Calu3 (cell line): ENCODE measurements around the gene MOGAT3. TPM values are rescaled to one million over a fixed set of nuclear protein-coding genes. Genes with fewer than 3 reads are reported as not detected.

Experiments
- BruUV-seq: library from RNA; stranded (reverse); fragments of 400-500 nt; replicated peaks from 2 replicates; lab custom pipeline; 2021; lab: Mats Ljungman, UMichigan
- CTCF ChIA-PET: fragments of 300-600 bp; sonication (Branson Sonifier 250); formaldehyde crosslinking; loops from one replicate; lab custom pipeline; 2022; ENCODE audit warnings: antibody characterized with exemption; lab: Charles Lee
- DNase-seq: peaks from one replicate; pipeline ENCODE4 v3.0.0; 2022
- H3K27ac Mint-ChIP-seq: one replicate; pipeline ENCODE4 v1.8.0; 2022; ENCODE audit warnings: mixed read lengths; ENCODE audit not compliant: unreplicated experiment
- H3K27me3 Mint-ChIP-seq: one replicate; pipeline ENCODE4 v1.8.0; 2022; ENCODE audit warnings: mixed read lengths; ENCODE audit not compliant: unreplicated experiment
- H3K36me3 Mint-ChIP-seq: one replicate; pipeline ENCODE4 v1.8.0; 2022; ENCODE audit warnings: mild to moderate bottlenecking, moderate library complexity, mixed read lengths; ENCODE audit not compliant: insufficient read depth, unreplicated experiment
- H3K4me1 Mint-ChIP-seq: one replicate; pipeline ENCODE4 v1.8.0; 2022; ENCODE audit warnings: mild to moderate bottlenecking, low read depth, mixed read lengths; ENCODE audit not compliant: unreplicated experiment
- H3K4me3 Mint-ChIP-seq: one replicate; pipeline ENCODE4 v1.8.0; 2022; ENCODE audit warnings: mild to moderate bottlenecking, low read depth, moderate library complexity, mixed read lengths; ENCODE audit not compliant: unreplicated experiment
- H3K9me3 Mint-ChIP-seq: one replicate; pipeline ENCODE4 v1.8.0; 2022; ENCODE audit warnings: low read depth, mixed read lengths; ENCODE audit not compliant: unreplicated experiment
- CTCF ChIP-seq: fragments of 200-600 bp; IDR thresholded peaks from one replicate; pipeline ENCODE4 v1.8.0; 2022; ENCODE audit warnings: antibody characterized with exemption; ENCODE audit not compliant: unreplicated experiment
- intact Hi-C: fragments of 100-400 bp; cut with micrococcal nuclease; formaldehyde crosslinking; loops from one replicate; pipeline ENCODE4 v1.10.0; 2022; ENCODE audit not compliant: unreplicated experiment
- total RNA-seq: library from RNA; stranded (reverse); gene quantifications from 2 replicates; pipeline ENCODE4 v1.2.3, GENCODE V29; 2022

MOGAT3 gene
- total RNA-seq, 1 experiment from 2014 or later: not detected

GRCh38 chr7:101216860-101217387, 16.1 kb upstream of the MOGAT3 start:
- Mint-ChIP-seq H3K27ac (peak overlapping the region; percentile 54), H3K4me3 (peak overlapping the region; percentile 80), H3K4me1 (peaks cover 15% of the 10 kb centered on the region), H3K36me3 (peaks cover 47% of the 10 kb centered on the region), H3K27me3 (no peaks in the 10 kb centered on the region), H3K9me3 (no peaks in the 10 kb centered on the region)
- no peak for DNase-seq
- no peak for TF ChIP-seq CTCF
- intact Hi-C loops: no loop called here
- CTCF ChIA-PET: interaction anchor here (0.6 to 2.3 kb wide), 6 partner anchors 15 to 364 kb away, joined by 3 to 19 read pairs (median 13); partner anchors contain the start of gene FIS1
- TSS peak; percentile 62 for BruUV-seq

GRCh38 chr7:101216001-101216859, 15.4 kb upstream of the MOGAT3 start:
- H3K4me1 Mint-ChIP-seq: peaks cover 8% of the 10 kb centered on the region
- intact Hi-C loops: no loop called here
- no peak for TF ChIP-seq CTCF
- no peaks in the 10 kb centered on the region for H3K9me3 Mint-ChIP-seq
- DNase-seq: no peak
- peaks cover 40% of the 10 kb centered on the region for H3K36me3 Mint-ChIP-seq
- peak overlapping the region; percentile 80 for H3K4me3 Mint-ChIP-seq
- H3K27ac Mint-ChIP-seq: peak overlapping the region; percentile 54
- CTCF ChIA-PET: interaction anchor here (1.8 to 2.3 kb wide), 3 partner anchors 28 to 72 kb away, joined by 13 to 19 read pairs (median 14); partner anchors contain the start of gene FIS1
- H3K27me3 Mint-ChIP-seq: no peaks in the 10 kb centered on the region
- BruUV-seq: no TSS peak

- CTCF ChIA-PET: no interaction called here
- Mint-ChIP-seq H3K4me1 (peaks cover 8% of the 10 kb centered on the region), H3K9me3 (no peaks in the 10 kb centered on the region), H3K27me3 (no peaks in the 10 kb centered on the region), H3K27ac (no peak overlapping the region), H3K36me3 (peaks cover 35% of the 10 kb centered on the region), H3K4me3 (no peak overlapping the region)
- no TSS peak for BruUV-seq
- no peak for DNase-seq
- TF ChIP-seq CTCF: no peak
- intact Hi-C loops: no loop called here
These were observed 11.2 kb upstream of the MOGAT3 start for GRCh38 chr7:101212014-101212413.

- Mint-ChIP-seq H3K4me3 (no peak overlapping the region), H3K27ac (no peak overlapping the region), H3K36me3 (peaks cover 33% of the 10 kb centered on the region), H3K27me3 (no peaks in the 10 kb centered on the region), H3K4me1 (peaks cover 8% of the 10 kb centered on the region), H3K9me3 (no peaks in the 10 kb centered on the region)
- no TSS peak for BruUV-seq
- intact Hi-C loops: no loop called here
- CTCF ChIA-PET: no interaction called here
- no peak for TF ChIP-seq CTCF
- no peak for DNase-seq
These were observed 10.7 kb upstream of the MOGAT3 start for GRCh38 chr7:101211501-101211900.
